ENCODE data around the gene PHPT1.

PHPT1 gene

DNA sequence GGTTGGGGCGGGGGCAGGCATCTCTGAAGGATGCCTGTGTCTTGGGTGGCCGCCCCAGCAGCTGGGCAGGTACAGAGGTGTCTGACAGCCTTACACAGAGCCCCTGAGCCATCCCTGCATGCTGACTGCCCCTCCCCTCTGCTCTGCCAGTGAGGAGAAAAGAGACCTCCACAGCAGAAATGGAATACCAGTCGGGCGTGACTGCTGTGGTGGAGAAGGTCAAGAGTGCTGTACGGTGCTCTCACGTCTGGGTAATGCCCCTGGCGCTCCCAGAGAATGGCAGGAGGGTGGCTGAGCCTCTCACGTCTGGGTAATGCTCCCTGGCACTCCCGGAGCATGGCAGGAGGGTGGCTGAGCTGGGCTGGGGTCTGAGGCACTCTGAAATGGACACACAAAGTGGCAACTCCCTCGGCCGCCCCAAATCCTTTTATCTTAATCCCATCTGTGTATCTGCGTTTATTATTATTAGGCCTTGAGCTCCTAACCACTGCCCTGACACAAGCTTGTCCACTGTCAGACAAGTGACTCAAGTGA lies 43.9 kb upstream of the PHPT1 start:
- H2BK15ac ChIP-seq (ENCODE audit: low read length): no peak overlapping the region
- peak overlapping the region; percentile 21 for H3K9ac ChIP-seq (ENCODE audit: low read depth, low read length, poor library complexity)
- no peak overlapping the region for H3K27ac ChIP-seq (replicated peaks; ENCODE audit: low read length)
- peaks cover 12% of the 10 kb centered on the region for H3K79me1 ChIP-seq (ENCODE audit: low read depth, low read length)
- H2AK5ac ChIP-seq (ENCODE audit: low read depth, low read length): no peak overlapping the region
- H3K36me3 ChIP-seq (replicated peaks in 1 of 2; ENCODE audit: control insufficient read depth in 2 of 2, insufficient read depth in 2 of 2, low read length in 2 of 2): peaks cover 4 to 35% of the 10 kb centered on the region in 2 donors
- H3K4me1 ChIP-seq (ENCODE audit: control insufficient read depth in 2 of 2, insufficient read depth in 1 of 2, low read depth in 1 of 2, low read length in 2 of 2): peaks cover 12 to 20% of the 10 kb centered on the region in 2 donors
- peaks cover 0 to 2% of the 10 kb centered on the region in 2 donors for H3K9me3 ChIP-seq (replicated peaks in 1 of 2; ENCODE audit: control insufficient read depth in 2 of 2, insufficient read depth in 1 of 2, low read depth in 1 of 2, low read length in 2 of 2)
- H3K23ac ChIP-seq (ENCODE audit: low read depth, low read length, poor library complexity): no peak overlapping the region
- no peak overlapping the region for H2AFZ ChIP-seq (ENCODE audit: low read length)
- WGBS, 2 donors (ENCODE audit: extremely low coverage in 2 of 2, insufficient read length in 2 of 2, insufficient replicate concordance in 1 of 2): no CpG with 5 or more reads among the region's 12 CpGs
- no peak overlapping the region for H2BK120ac ChIP-seq (ENCODE audit: low read depth, low read length)
- H3K4me2 ChIP-seq (ENCODE audit: insufficient read depth, low read length, poor library complexity, severe bottlenecking): no peak overlapping the region
- DNase-seq (ENCODE audit: low spot score): no peak
- H2BK12ac ChIP-seq (ENCODE audit: low read length): no peak overlapping the region
- H4K91ac ChIP-seq (ENCODE audit: low read depth, low read length, poor library complexity): no peak overlapping the region
- peak overlapping the region; percentile 65 for H4K8ac ChIP-seq (ENCODE audit: low read depth, low read length)
- H3K4ac ChIP-seq (ENCODE audit: low read length): no peak overlapping the region
- no peak overlapping the region for H3K4me3 ChIP-seq (ENCODE audit: low read length in 2 of 2)
- no peak overlapping the region for H3K14ac ChIP-seq (ENCODE audit: low read length)
- H3K18ac ChIP-seq (ENCODE audit: low read length): no peak overlapping the region
- no peak overlapping the region for H2BK5ac ChIP-seq (ENCODE audit: low read length)
- H3K27me3 ChIP-seq (ENCODE audit: control insufficient read depth in 3 of 3, insufficient read depth in 3 of 3, low read depth in 1 of 3, low read length in 3 of 3): peaks cover 0 to 2% (median 0%) of the 10 kb centered on the region in 3 experiments

GRCh38 chr9:136806067-136806466 lies 43.1 kb upstream of the PHPT1 start:
- Histone ChIP-seq H3K4me1 (ENCODE audit: control insufficient read depth in 2 of 2, insufficient read depth in 1 of 2, low read depth in 1 of 2, low read length in 2 of 2) (peaks cover 8 to 16% of the 10 kb centered on the region in 2 donors), H4K8ac (ENCODE audit: low read depth, low read length) (peak overlapping the region; percentile 23), H3K9ac (ENCODE audit: low read depth, low read length, poor library complexity) (no peak overlapping the region), H2BK120ac (ENCODE audit: low read depth, low read length) (no peak overlapping the region), H3K4ac (ENCODE audit: low read length) (no peak overlapping the region), H2BK15ac (ENCODE audit: low read length) (no peak overlapping the region), H3K27me3 (ENCODE audit: control insufficient read depth in 3 of 3, insufficient read depth in 3 of 3, low read depth in 1 of 3, low read length in 3 of 3) (no peaks in the 10 kb centered on the region), H2AFZ (ENCODE audit: low read length) (no peak overlapping the region), H3K79me1 (ENCODE audit: low read depth, low read length) (peaks cover 12% of the 10 kb centered on the region), H3K23ac (ENCODE audit: low read depth, low read length, poor library complexity) (peak overlapping the region; percentile 85), H3K4me2 (ENCODE audit: insufficient read depth, low read length, poor library complexity, severe bottlenecking) (no peak overlapping the region), H2BK12ac (ENCODE audit: low read length) (no peak overlapping the region), H4K91ac (ENCODE audit: low read depth, low read length, poor library complexity) (no peak overlapping the region), H2BK5ac (ENCODE audit: low read length) (no peak overlapping the region), H3K9me3 (replicated peaks in 1 of 2; ENCODE audit: control insufficient read depth in 2 of 2, insufficient read depth in 1 of 2, low read depth in 1 of 2, low read length in 2 of 2) (peaks cover 2% of the 10 kb centered on the region in 2 donors), H2AK5ac (ENCODE audit: low read depth, low read length) (no peak overlapping the region), H3K4me3 (ENCODE audit: low read length in 2 of 2) (peak overlapping the region in 1 of 2 donors; percentile 96), H3K14ac (ENCODE audit: low read length) (peak overlapping the region; percentile 3), H3K18ac (ENCODE audit: low read length) (no peak overlapping the region), H3K27ac (replicated peaks; ENCODE audit: low read length) (no peak overlapping the region), H3K36me3 (replicated peaks in 1 of 2; ENCODE audit: control insufficient read depth in 2 of 2, insufficient read depth in 2 of 2, low read length in 2 of 2) (peaks cover 4 to 42% of the 10 kb centered on the region in 2 donors)
- DNase-seq (ENCODE audit: low spot score): no peak
- no CpG with 5 or more reads among the region's 10 CpGs for WGBS, 2 donors (ENCODE audit: extremely low coverage in 2 of 2, insufficient read length in 2 of 2, insufficient replicate concordance in 1 of 2)

DNA sequence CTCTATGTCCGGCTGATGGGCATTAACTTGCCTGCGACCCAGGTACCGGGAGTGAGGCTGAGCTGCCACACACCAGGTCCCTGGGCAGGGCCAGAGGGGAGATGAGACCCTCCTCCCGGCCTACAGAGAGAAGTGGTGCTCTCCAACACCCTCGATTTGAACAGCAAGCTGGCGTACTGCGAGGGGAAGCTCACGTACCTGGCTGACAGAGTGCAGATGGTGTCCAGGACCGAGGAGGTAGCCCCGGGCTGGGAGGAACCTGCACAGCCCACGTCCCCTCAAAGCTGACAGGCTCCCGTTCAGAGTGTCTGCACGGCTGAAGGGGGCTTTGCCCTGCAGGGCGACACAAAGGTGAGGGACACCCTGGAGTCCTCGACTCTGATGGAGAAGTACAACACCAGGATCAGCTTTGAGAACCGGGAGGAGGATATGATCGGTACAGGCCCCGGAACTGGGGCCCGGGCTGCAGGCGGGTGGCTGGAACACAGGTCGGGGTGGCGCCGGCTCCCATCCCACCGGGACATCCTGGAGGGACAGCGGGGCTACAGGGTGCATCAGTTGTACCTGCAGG lies 42.5 kb upstream of the PHPT1 start:
- H3K79me1 ChIP-seq (ENCODE audit: low read depth, low read length): peaks cover 12% of the 10 kb centered on the region
- H3K23ac ChIP-seq (ENCODE audit: low read depth, low read length, poor library complexity): peak overlapping the region; percentile 85
- H3K4me2 ChIP-seq (ENCODE audit: insufficient read depth, low read length, poor library complexity, severe bottlenecking): peak overlapping the region; percentile 99
- no peak overlapping the region for H4K91ac ChIP-seq (ENCODE audit: low read depth, low read length, poor library complexity)
- peak overlapping the region; percentile 98 for H2AK5ac ChIP-seq (ENCODE audit: low read depth, low read length)
- peaks cover 4 to 48% of the 10 kb centered on the region in 2 donors for H3K36me3 ChIP-seq (replicated peaks in 1 of 2; ENCODE audit: control insufficient read depth in 2 of 2, insufficient read depth in 2 of 2, low read length in 2 of 2)
- peak overlapping the region; percentile 98 for H3K18ac ChIP-seq (ENCODE audit: low read length)
- no peak overlapping the region for H2BK120ac ChIP-seq (ENCODE audit: low read depth, low read length)
- peak overlapping the region; percentile 63 for H3K14ac ChIP-seq (ENCODE audit: low read length)
- peaks cover 2% of the 10 kb centered on the region in 2 donors for H3K9me3 ChIP-seq (replicated peaks in 1 of 2; ENCODE audit: control insufficient read depth in 2 of 2, insufficient read depth in 1 of 2, low read depth in 1 of 2, low read length in 2 of 2)
- no CpG with 5 or more reads among the region's 25 CpGs for WGBS, 2 donors (ENCODE audit: extremely low coverage in 2 of 2, insufficient read length in 2 of 2, insufficient replicate concordance in 1 of 2)
- H4K8ac ChIP-seq (ENCODE audit: low read depth, low read length): peak overlapping the region; percentile 23
- H2BK12ac ChIP-seq (ENCODE audit: low read length): peak overlapping the region; percentile 75
- peak overlapping the region; percentile 90 for H2BK5ac ChIP-seq (ENCODE audit: low read length)
- peak overlapping the region; percentile 93 for H2BK15ac ChIP-seq (ENCODE audit: low read length)
- no peaks in the 10 kb centered on the region for H3K27me3 ChIP-seq (ENCODE audit: control insufficient read depth in 3 of 3, insufficient read depth in 3 of 3, low read depth in 1 of 3, low read length in 3 of 3)
- H2AFZ ChIP-seq (ENCODE audit: low read length): no peak overlapping the region
- DNase-seq (ENCODE audit: low spot score): no peak
- peak overlapping the region; percentile 84 for H3K4ac ChIP-seq (ENCODE audit: low read length)
- H3K27ac ChIP-seq (replicated peaks; ENCODE audit: low read length): no peak overlapping the region
- H3K4me1 ChIP-seq (ENCODE audit: control insufficient read depth in 2 of 2, insufficient read depth in 1 of 2, low read depth in 1 of 2, low read length in 2 of 2): peaks cover 8 to 15% of the 10 kb centered on the region in 2 donors
- H3K4me3 ChIP-seq (ENCODE audit: low read length in 2 of 2): peak overlapping the region; percentile 91 to 96
- peak overlapping the region; percentile 93 for H3K9ac ChIP-seq (ENCODE audit: low read depth, low read length, poor library complexity)

DNA sequence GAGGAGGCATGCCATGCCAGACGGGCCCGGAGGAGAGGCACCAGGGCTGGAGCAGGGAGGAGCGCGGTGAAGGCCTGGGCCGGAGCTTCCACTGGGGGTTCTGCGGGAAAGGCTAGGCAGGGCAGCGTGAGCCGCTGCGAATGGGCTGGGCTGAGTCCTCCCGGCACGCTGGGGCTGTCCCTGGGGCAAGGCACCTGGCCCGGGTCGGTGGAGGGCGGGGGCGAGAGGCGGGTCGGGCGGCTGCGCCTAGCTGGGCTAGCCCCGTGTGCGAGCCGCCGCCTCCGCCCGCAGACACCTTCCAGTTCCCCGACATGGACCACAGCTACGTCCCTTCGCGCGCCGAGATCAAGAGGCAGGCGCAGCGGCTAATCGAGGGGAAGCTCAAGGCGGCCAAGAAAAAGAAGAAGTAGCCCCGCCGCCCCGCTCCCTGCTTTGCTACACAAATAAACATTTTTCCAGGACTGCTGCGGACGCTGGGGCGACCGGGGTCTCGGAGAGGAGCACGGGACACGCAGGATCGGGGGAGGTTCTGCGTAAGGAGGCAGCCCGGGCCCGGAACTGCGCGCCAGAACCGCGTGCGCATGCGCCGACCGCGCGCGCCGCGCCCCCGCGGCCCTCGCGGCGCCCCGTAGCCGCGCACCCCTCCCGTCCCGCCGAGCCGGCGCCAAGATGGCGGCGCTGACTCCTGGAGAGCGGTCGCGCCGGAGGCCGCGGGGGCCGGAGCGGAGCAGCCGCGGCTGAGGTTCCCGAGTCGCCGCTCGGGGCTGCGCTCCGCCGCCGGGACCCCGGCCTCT lies 41.7 kb upstream of the PHPT1 start, which contains the start of gene RABL6:
Gene RABL6, plus strand, starts transcription at position 668 of the 794 bp plus-strand sequence. CDS start 249 bp downstream, outside the sequence.
- H3K36me3 ChIP-seq (replicated peaks in 1 of 2; ENCODE audit: control insufficient read depth in 2 of 2, insufficient read depth in 2 of 2, low read length in 2 of 2): peaks cover 5 to 55% of the 10 kb centered on the region in 2 donors
- H3K18ac ChIP-seq (ENCODE audit: low read length): peak within 1 kb of the TSS; percentile 98
- peaks cover 8 to 15% of the 10 kb centered on the region in 2 donors for H3K4me1 ChIP-seq (ENCODE audit: control insufficient read depth in 2 of 2, insufficient read depth in 1 of 2, low read depth in 1 of 2, low read length in 2 of 2)
- peak within 1 kb of the TSS; percentile 63 for H3K27ac ChIP-seq (replicated peaks; ENCODE audit: low read length)
- H3K4ac ChIP-seq (ENCODE audit: low read length): peak within 1 kb of the TSS; percentile 84
- no peak within 1 kb of the TSS for H2BK120ac ChIP-seq (ENCODE audit: low read depth, low read length)
- H3K4me3 ChIP-seq (ENCODE audit: low read length in 2 of 2): peak within 1 kb of the TSS; percentile 91 to 96
- H3K79me1 ChIP-seq (ENCODE audit: low read depth, low read length): peaks cover 12% of the 10 kb centered on the region
- H3K27me3 ChIP-seq (ENCODE audit: control insufficient read depth in 3 of 3, insufficient read depth in 3 of 3, low read depth in 1 of 3, low read length in 3 of 3): no peaks in the 10 kb centered on the region
- DNase-seq (ENCODE audit: low spot score): peak; percentile 75
- H4K8ac ChIP-seq (ENCODE audit: low read depth, low read length): peak within 1 kb of the TSS; percentile 98
- no peak within 1 kb of the TSS for H4K91ac ChIP-seq (ENCODE audit: low read depth, low read length, poor library complexity)
- H3K23ac ChIP-seq (ENCODE audit: low read depth, low read length, poor library complexity): peak within 1 kb of the TSS; percentile 97
- H2BK15ac ChIP-seq (ENCODE audit: low read length): peak within 1 kb of the TSS; percentile 93
- H2BK12ac ChIP-seq (ENCODE audit: low read length): peak within 1 kb of the TSS; percentile 75
- H3K14ac ChIP-seq (ENCODE audit: low read length): peak within 1 kb of the TSS; percentile 89
- H3K9ac ChIP-seq (ENCODE audit: low read depth, low read length, poor library complexity): peak within 1 kb of the TSS; percentile 93
- H2BK5ac ChIP-seq (ENCODE audit: low read length): peak within 1 kb of the TSS; percentile 90
- H2AK5ac ChIP-seq (ENCODE audit: low read depth, low read length): peak within 1 kb of the TSS; percentile 99
- peak within 1 kb of the TSS; percentile 96 for H2AFZ ChIP-seq (ENCODE audit: low read length)
- H3K4me2 ChIP-seq (ENCODE audit: insufficient read depth, low read length, poor library complexity, severe bottlenecking): peak within 1 kb of the TSS; percentile 99
- WGBS, 2 donors (ENCODE audit: extremely low coverage in 2 of 2, insufficient read length in 2 of 2, insufficient replicate concordance in 1 of 2): no CpG with 5 or more reads among the region's 96 CpGs
- H3K9me3 ChIP-seq (replicated peaks in 1 of 2; ENCODE audit: control insufficient read depth in 2 of 2, insufficient read depth in 1 of 2, low read depth in 1 of 2, low read length in 2 of 2): peaks cover 2% of the 10 kb centered on the region in 2 donors

Data from neuronal stem cell (in vitro differentiated cells).